Measurements from ENCODE around the gene KLHL21.

DNA sequence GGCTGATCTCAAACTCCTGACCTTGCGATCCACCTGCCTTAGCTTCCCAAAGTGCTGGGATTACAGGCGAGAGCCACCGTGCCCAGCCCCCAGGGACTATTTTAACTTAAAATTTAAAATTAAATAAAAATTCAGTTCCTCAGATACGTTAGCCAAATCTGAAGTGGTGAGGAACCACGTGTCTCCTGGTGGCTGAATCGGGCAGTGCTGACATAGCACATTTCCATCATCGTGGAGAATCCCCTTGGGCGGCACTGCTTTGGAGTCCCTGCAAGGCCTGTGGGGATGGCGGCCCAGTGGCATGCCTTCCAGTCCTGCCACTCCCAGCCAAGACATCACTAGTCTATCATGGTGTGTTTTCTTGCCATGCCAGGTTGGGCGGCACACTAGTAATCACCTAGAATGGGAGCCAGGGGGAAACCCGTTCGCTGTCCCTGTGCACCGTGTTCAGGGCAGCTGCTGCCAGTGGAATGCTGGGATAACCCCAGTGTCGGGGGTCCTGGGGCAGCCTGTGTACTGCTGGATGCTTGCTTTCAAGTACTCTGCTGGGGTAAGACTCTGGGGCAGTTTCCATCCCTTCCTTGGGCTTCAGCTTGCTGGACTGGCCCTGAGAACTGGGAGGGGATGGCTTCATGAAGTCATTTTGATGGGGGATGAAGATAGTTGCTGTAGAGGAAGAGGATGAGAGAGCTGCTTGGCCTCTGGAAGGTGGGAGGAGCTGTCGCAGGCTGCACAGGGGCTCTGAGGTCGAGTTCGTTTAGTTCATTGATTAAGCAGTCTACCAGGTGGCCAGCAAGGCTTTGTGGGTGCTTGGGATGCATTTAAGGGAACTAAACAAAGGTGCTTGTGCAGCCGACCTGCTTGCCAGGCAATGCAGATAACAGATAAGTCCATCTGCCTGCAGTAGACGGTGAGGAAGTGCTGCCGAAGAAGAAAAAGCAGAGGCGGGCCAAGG lies 18.3 kb downstream of the KLHL21 start:
- TF ChIP-seq TARDBP (IDR thresholded peaks at IDR 0.05): no peak
- TF ChIP-seq FOXM1 (IDR thresholded peaks at IDR 0.05; ENCODE audit: borderline replicate concordance): no peak
- no peak for TF ChIP-seq CTBP1 (IDR thresholded peaks at IDR 0.05; ENCODE audit: borderline replicate concordance)
- no peak for TF ChIP-seq SUZ12 (IDR thresholded peaks at IDR 0.05)
- TF ChIP-seq FOXK2 (IDR thresholded peaks at IDR 0.05): no peak
- TF ChIP-seq HDGF (IDR thresholded peaks at IDR 0.05; ENCODE audit: borderline replicate concordance): no peak
- no peak for TF ChIP-seq SP1 (IDR thresholded peaks at IDR 0.05)
- no peak for TF ChIP-seq ELF4 (IDR thresholded peaks at IDR 0.05)
- TF ChIP-seq, protein P1, sequence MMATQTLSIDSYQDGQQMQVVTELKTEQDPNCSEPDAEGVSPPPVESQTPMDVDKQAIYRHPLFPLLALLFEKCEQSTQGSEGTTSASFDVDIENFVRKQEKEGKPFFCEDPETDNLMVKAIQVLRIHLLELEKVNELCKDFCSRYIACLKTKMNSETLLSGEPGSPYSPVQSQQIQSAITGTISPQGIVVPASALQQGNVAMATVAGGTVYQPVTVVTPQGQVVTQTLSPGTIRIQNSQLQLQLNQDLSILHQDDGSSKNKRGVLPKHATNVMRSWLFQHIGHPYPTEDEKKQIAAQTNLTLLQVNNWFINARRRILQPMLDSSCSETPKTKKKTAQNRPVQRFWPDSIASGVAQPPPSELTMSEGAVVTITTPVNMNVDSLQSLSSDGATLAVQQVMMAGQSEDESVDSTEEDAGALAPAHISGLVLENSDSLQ (IDR thresholded peaks at IDR 0.05): no peak
- TF ChIP-seq ARNT (IDR thresholded peaks at IDR 0.05): no peak
- TF ChIP-seq BHLHE40 (IDR thresholded peaks at IDR 0.05; ENCODE audit: borderline replicate concordance): no peak

All from HEK293T (cell line).